Measurements from ENCODE around the gene ITIH4.

DNA sequence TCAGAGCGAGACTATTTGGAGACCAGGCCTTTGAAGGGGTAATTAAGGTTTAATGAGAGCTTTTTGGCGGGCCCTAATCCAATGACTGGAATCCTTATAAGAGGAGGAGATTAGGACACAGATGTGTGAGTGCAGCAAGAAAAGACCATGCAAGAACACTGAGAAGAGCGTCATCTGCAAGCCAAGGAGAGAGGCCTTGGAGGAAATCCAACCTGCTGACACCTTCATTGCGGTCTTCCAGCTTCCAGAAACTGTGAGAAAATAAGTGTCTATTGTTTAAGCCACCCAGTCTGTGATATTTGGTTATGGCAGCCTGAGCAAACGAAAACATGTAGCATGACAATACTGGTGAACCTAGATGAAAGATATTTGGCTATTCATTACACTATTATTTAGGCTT, 27.4 kb upstream of the ITIH4 start:
- TF ChIP-seq, protein P1, sequence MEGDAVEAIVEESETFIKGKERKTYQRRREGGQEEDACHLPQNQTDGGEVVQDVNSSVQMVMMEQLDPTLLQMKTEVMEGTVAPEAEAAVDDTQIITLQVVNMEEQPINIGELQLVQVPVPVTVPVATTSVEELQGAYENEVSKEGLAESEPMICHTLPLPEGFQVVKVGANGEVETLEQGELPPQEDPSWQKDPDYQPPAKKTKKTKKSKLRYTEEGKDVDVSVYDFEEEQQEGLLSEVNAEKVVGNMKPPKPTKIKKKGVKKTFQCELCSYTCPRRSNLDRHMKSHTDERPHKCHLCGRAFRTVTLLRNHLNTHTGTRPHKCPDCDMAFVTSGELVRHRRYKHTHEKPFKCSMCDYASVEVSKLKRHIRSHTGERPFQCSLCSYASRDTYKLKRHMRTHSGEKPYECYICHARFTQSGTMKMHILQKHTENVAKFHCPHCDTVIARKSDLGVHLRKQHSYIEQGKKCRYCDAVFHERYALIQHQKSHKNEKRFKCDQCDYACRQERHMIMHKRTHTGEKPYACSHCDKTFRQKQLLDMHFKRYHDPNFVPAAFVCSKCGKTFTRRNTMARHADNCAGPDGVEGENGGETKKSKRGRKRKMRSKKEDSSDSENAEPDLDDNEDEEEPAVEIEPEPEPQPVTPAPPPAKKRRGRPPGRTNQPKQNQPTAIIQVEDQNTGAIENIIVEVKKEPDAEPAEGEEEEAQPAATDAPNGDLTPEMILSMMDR (IDR thresholded peaks at IDR 0.05) = no peak
- TF ChIP-seq EZH2 (IDR thresholded peaks at IDR 0.05; ENCODE audit: borderline replicate concordance, insufficient read depth, low read depth, low read length, poor library complexity, severe bottlenecking) = no peak

Data from B cell (primary cell).